HG03103 (cell line): ENCODE data around the gene FAM168B.

Experiments
- ATAC-seq: cut with Tn5 transposase; IDR thresholded peaks from one replicate; pipeline ENCODE4 v1.9.1; 2021; ENCODE audit warnings: low read depth; ENCODE audit not compliant: unreplicated experiment

FAM168B gene

DNA sequence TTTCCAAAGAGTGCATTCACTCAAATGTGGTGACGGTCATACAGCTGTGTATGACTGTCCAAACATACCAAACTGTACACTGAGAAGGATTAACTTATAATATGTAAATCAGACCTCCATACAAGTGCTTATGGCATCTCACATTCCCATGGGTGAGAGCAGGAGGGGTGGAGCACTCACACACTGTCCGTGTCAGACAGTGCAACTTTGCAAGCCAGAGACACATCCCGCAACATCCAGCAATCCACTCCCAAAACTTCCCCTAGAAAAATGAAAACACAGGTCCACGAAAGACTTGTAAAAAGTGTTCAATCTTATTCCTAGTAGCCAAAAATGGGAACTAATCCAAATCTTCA, 36.4 kb downstream of the FAM168B start:
- no peak for ATAC-seq

DNA sequence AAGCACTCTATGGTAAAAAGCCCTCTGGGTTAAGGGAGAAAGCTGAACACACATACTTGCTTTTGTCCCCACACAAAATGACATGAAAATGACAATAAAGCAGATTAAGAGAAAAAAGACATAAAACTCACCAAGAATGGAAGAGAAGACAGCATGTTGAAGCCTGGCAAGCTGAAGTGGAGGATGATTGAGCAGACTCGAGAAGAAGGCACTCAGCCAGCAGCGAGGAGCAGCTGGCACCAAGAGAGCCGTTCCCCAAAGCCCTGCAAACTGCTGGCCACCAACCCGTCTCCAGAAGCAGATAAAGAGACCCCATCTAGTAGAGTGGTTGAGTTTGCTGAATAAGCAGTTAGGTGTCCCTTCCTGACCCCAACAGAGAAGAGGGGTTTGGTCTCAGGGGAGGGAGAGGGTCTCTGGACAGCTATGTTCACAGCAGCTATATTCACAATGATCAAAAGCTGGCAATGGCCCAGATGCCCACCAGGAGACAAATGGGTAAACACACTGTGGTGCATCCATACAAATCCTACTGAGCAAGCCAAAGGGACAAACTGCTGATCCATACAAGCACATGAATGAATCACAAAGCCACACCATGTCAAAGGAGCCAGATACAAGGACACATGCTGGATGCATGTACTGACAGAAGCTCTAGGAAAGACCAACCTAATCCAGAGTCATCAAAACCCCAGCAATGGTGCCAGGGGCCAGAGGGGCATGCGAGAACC, 36.9 kb downstream of the FAM168B start:
- no peak for ATAC-seq

DNA sequence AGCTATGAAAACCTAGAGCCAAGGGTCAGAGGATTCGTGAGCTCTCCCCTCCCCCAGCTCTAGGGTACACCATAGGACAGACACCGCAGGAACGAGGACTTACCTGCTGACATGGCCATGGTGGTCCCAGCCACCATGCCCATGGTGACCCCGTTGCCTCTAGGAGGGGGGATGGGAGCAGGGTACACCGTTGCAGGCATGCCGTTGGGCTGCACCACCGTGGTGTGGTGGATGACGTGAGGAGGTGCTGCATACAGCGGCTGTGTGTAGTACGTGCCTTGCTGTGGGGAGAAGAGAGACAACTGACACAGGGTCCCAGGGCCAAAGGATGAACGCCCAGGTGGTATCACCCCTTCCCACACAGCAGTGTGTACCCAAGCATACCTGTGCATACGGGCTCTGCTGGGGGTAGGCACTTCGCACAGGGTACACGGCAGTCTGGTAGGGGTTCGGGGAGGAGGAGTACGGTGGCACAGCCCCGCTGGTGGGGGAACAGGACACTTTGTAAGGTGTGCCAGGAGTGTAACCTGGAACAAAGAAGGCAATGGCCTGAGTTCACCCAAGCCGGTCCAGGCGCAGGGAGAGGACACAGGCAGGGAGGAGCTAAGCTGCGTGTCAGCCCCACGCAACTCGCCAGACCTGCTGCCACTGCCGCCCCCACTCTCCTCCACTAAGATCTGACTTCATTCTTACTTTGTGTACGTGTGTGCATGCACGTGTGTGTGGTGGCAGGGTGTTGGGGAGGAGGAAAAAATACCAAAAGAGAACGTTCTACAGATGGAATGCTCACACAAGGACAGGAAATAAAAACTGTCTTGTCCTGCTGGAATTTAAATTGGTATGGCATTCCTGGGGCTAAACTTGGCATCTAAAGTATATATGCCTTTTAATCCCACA, 37.8 kb downstream of the FAM168B start:
- no peak for ATAC-seq

DNA sequence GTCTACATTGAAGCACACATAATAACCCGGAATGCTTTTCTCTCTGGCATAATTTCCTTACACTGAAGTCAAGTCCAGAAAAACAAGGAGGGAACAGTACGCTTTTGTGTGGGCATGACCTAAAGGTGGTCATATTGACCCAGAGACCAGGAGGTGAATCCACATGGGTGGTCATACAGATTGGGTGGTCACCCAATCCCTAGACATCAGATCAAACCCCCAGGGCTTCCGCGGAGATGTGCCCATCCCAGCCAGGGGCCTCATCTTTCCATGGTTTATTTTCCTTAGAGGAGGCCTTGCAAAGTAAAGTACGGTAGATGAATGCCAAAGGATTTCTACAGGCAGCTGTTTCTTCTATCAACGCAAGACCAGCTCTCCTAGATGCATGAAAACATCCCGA, 38.8 kb downstream of the FAM168B start:
- no peak for ATAC-seq

DNA sequence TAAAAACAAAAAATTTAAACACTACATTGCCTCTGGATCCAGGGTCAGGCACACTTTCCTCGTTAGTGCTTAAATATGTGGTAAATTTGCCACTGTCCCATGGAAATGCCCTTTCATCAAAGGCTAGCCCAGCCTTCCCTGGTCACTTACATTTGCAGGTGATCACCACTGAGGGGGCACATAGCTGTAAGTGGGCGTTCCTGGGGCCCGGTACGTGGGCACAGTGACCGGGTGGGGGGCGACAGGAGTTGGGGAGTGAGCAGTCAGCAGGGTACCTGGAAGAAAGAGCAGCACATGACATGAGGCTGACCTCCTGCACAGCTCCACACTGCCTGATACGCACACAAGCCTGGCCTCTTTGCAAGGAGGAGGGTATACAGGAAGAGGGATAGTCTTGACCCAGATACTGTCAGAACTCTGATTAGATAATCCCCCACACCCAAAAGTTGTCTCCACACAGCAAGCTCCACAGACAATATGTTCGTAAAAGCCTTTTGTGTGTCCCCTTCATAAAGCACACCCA, 40.5 kb downstream of the FAM168B start:
- ATAC-seq = no peak

DNA sequence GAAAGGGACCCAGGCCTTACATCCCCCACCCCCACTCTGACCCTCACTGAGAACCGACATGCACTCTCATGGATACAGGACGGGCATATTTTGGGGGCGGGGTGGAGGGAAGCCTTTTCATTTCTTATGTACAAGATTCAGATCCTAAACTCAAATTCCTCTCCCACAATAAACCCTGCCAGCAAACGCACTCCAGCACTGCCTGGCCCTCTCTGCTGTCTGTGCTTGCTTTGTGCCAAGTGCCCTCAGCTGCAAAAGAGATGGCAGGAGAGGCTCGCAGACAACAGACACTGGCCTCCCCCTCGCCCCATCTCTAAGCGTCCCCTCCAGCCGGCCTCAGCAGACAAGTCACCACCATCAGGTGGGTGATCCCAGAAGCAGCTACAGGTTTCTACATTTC, 42.4 kb downstream of the FAM168B start:
- no peak for ATAC-seq

DNA sequence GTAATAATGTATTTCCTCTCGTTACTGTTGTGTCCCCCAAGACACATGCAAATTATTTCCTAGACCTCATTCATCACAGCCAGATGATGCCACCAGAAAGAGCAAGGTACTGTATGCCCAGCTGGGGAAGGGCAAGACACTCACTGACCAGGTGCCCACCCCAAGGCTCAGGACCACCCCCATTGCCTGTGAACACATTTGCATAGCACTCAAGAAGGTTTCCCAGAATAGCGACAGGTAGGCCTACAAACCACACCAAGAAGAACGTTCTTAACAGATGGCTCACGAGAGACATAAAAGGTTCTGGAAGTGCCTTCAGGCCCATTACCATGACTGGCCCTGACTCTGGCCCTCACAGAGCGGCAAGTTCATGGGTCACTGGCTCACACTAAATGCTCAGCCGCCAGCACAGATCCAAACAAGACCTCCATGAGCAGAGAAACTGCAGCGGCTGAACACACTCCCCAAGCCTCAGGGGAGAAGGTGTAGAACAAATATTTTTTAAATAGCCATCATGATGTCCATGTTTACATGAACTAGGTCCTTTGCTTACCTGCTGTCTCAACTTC, 44.0 kb downstream of the FAM168B start:
- ATAC-seq = no peak

DNA sequence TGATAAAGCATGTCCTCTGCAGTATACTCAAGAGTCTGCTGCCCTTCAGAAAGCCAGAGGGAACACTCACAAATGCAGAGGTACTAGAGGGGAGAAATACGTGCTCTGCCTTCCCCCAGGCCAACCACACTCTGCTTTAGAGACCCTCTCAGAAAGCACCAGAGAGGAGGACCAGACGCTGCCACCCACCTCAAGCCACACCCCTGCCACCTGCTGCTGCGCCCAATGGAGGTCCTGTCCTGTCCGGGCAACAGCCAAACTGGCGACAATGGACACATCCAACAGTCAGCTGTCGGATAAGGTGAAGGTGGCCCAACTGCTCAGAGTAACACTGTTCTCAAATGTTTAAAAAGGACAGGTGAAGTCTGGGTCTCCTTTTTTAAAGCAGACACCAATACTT, 44.6 kb downstream of the FAM168B start:
- no peak for ATAC-seq

DNA sequence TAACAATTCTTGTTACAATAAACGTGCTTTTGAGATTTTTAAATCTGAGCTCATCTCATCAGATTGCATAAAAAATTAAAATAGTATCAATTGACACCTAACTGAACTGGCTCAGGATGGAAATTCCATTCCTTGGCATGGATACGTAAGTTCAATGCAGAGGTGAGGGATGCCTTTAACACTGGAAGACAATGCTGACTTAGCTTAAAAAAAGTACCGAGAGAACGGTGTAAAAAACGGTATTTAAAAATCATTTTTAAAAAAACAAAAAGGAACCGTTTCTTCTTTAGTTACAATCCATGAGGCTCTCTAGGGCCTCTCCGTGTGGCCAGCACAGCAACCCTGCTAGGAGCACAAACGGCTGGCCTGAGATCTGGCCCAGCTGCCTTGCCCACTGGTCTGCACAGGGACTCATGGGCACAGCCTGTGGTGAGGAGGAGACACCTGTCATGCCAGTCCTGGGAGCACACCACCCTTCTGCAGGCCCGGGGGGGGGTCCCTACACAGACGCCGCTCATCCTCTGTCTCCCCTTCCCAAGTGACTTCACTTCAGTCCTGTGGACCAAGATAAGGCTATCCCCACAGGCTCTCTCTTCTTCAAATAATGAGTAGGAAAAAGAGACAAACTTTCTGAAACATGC, 45.2 kb downstream of the FAM168B start:
- no peak for ATAC-seq

DNA sequence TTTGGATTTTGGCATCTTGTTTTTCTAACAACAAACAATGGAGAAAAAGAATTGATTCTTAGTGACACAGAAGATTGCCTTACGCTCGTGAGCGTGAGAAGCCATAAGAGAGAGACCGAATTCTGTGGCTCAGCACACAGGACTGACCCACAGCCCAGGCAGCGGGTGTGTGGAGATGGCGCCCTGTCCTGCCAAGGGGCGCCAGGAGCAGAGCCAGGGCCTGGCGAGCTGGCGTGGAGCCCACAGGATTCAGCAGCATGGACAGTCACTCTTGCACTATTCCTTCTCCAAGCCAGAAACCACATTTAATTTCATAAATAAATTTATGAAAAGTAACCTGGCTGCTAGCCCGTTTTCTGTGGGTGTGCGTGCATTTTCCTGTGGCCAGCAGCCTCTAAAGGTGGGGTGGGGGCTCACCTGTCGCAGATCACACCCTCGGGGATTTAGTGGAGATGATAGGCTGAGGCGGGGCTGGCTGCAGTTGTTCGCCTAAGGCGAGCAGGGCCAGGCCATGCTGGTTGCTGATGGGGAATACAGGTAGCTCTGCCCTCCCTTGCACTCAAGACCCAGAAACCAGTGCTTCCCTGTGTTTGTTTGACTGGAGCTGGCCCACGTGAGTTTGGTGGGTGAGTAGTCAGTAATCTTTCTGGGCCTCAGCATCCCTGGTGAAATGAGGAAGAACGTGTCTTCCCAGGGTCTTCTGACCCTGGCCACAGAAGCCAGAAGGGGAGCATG, 46.2 kb downstream of the FAM168B start:
- no peak for ATAC-seq

DNA sequence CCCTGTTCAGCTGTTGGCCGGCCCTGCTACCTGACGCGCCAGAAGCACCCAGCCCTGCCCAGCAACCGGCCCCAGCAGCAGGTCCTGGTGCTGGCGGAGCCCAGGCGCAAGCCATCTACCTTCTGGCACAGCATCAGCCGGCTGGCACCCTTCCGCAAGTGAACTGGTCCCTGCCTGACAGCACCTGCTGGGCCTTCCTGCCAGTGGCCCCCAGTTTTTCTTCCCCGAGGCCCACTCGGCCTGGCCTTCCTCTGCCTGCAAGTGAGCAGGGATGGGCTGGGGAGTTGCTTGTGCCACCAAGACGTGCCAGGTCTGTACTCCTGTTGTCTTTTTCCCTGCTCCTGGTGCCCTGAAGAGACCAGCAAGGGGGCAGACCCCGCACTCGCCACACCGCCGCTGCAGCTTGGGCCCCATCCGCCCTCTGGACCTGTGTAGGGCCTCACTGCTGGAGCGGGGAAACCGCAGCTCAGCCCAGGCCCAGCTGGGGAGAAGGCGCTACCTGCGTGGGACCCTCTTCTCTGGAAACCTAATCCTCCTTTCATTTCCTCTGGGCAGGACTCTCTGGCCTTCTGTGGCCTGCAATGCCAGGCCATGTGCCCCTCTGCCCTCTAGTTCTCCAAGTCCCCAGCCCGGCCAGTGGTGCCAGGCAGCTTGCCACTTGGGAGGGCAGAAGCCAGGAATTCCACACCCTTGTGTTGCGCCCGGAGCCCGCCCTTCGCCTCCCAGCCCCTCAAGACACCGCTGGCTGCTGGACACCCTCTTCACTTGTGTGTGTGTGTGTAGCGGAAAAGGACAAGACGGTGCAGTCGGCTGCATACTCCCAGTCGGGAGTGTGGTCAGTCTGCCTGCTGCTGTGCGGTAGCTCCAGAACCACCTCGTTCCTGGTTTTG, 47.0 kb downstream of the FAM168B start:
- no peak for ATAC-seq

DNA sequence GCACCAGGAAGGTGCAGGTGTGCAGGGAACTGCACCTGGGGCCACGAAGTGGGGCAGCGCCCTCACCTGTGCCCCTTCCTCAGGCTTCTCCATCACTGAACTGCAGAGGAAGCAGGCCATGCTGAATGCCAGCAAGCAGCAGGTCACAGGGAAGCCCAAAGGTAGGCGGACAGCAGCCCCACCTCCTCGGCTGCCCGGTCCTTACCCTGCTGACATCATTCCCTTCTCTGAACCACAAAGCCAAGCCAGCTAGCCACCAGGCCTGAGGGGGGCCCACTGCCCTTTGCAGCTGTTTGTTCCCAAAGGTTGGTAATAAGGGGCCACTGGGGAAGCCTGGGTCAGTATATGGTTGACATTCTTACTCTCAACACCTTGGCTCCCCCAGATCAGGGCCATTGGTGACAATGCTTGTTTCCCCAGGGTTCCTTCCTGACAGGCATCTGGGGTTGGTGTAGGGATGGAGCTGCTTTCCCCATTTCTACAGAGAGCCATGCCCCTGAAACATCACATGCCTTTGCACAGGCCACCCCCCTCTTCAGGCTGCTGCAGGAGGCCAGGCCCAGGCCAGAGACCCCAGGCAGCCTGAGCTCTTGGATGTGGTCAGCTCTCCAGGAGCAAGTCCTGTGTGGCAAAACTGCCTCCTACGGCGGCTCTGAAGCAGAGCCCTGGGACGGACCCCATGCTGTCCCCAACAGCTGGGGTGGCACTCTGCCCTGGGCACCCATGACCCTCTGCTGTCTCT, 47.8 kb downstream of the FAM168B start:
- ATAC-seq = no peak

DNA sequence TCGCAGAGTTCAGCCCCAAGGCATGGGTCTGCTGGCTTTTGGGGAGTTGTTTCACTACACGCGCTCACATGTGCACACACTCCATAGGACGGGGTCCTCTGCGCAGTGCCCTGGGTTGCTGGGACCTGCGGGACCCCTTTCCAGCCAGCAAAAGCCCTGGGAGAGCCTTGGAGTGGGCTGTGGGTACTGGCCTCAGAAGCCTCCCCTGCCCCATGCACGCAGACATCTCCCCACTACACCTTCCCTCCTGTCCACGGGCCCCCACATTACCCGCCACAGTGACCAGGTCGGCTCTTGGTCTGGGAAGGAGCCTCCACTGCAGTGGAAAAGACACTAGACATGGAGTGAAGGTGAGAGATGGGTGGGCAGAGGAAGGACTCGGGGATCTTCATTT, 48.5 kb downstream of the FAM168B start:
- ATAC-seq = no peak

DNA sequence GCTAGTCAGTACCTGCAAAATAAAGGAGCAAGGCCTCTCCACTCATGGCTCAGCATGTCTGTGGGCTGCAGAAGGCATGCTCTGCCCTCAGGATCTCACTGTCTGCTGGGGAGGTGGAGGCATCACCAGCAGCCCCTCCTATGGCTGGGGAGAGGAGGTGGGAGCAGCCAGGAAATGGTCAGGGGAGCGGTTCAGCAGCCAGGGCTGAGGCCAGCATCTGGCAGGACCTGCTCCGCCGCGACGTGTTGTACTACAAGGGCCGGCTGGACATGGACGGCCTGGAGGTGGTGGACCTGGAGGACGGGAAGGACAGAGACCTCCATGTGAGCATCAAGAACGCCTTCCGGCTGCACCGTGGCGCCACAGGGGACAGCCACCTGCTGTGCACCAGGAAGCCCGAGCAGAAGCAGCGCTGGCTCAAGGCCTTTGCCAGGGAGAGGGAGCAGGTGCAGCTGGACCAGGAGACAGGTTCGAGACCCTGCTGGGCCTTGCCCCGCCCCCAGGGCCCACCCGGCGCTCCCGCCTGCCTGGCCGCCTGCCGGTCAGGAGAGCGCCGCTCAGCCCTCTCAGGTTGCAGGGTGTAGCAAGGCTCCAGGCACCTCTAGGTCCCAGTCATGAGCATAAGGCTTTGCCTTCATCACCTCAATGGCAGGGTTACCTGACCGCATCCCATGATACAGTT, 49.0 kb downstream of the FAM168B start:
- ATAC-seq = no peak

DNA sequence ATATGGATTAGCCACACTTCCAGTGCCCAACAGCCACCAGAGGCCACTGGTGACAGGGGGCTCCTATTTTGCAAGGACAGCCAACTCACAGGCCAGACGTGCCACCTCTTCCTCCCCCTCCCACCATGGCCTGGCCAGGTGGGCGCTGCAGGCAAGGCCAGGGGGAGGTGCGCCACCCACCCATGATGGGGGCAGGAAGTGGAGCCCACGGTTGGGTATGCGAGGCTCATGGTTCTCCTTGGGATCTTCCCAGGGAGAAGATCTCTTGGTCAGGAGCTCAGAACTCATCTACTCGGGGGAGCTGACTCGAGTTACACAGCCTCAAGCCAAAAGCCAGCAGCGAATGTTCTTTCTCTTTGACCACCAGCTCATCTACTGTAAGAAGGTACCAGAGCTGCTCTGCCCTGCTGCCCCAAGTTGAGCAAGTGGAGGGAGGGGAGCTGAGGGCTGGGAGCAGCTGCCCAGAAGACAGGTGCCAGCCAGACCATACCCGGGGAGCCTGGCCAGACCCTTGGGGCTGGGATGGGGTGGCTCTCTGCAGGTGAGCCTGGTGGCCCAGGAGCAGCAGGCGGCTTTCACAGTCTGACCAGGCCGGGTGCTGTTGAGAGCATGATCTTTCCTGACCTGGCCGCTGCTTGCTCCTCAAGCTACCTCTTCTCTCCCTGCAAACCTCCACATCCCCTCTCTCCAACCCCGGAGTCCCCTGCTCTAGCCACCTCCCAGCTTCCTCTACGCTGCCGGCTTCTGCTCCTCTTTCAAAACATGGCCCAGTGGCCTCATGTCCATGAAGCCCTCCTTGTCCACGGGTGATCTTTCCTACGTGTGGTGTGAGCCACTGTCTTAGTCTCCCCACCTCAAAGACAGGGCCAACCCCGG, 49.8 kb downstream of the FAM168B start:
- ATAC-seq = no peak

DNA sequence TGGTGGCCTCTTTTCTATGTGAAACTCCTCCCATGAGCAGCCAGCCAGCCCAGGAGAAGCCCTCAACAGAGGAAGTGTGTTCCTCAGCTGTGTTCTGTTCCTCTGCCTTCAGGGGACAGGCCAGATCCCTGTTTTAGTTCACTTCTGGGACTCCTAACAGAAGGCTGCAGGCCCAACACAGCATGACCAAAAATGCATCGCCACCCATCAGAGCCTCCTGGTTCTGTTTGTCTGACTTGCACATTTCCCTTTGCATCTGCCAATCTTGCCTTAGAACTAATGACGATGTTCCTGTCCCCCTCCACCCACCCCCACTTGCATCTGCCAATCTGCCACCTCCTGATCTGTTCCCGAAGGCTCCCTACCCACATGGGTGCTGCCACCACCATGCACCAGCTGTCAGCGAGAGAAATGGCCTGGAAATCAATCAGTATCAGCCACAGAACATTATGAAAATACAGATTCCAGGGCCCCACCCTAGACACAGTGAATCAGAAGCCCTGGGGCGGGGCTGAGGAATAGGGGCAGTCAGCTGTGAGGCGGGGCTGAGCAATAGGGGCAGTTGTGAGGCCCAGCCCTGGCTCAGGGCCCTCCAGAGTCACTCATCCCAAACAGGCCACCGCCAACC, 51.0 kb downstream of the FAM168B start:
- no peak for ATAC-seq
